PC-9 (cell line): ENCODE measurements around the gene TPRG1. TPM values are rescaled to one million over a fixed set of nuclear protein-coding genes. Genes with fewer than 3 reads are reported as not detected.

Experiments used
- Bru-seq: library from RNA; stranded (reverse); fragments of 400-500 nt; gene quantifications from one replicate; lab custom pipeline; 2021; lab: Mats Ljungman, UMichigan
- BruChase-seq, 2 experiments: library from RNA; stranded (reverse); fragments of 400-500 nt; gene quantifications; one replicate each; lab custom pipeline; 2021; lab: Mats Ljungman, UMichigan
- BruUV-seq: library from RNA; stranded (reverse); fragments of 400-500 nt; replicated peaks from 2 replicates; lab custom pipeline; 2021; lab: Mats Ljungman, UMichigan
- CTCF ChIA-PET: fragments of 300-600 bp; sonication (Branson Sonifier 250); formaldehyde crosslinking; loops from one replicate; lab custom pipeline; 2022; ENCODE audit warnings: antibody characterized with exemption; lab: Charles Lee
- POLR2A ChIA-PET: fragments of 300-600 bp; sonication (Branson Sonifier 250); formaldehyde crosslinking; loops from one replicate; lab custom pipeline; 2022; ENCODE audit warnings: antibody characterized with exemption; ENCODE audit not compliant: unreplicated experiment; lab: Charles Lee
- DNase-seq, 2 experiments: peaks; one replicate each; pipeline versions ENCODE4 v3.0.0 to v3.0.0-alpha.2; 2015 to 2022; ENCODE audit warnings: mixed read lengths in 1 of 2
- H2AFZ ChIP-seq: fragments of 200-600 bp; sonication (generic); 2 replicates; pipeline ENCODE4 v1.8.1; 2017; ENCODE audit warnings: antibody characterized with exemption
- H3F3A ChIP-seq: fragments of 200-600 bp; sonication (generic); 2 replicates; pipeline ENCODE4 v1.8.1; 2017; ENCODE audit warnings: antibody characterized with exemption, mild to moderate bottlenecking, low read depth; ENCODE audit not compliant: insufficient read depth
- H3K27ac ChIP-seq: fragments of 200-600 bp; sonication (generic); 2 replicates; pipeline ENCODE4 v1.6.1; 2016; ENCODE audit warnings: mixed run types
- H3K27me3 ChIP-seq: fragments of 200-600 bp; sonication (generic); 2 replicates; pipeline ENCODE4 v1.6.1; 2016; ENCODE audit warnings: low read depth, mixed run types; ENCODE audit not compliant: insufficient read depth
- H3K36me3 ChIP-seq: fragments of 200-600 bp; sonication (generic); 2 replicates; pipeline ENCODE4 v1.6.1; 2016; ENCODE audit warnings: low read depth, mixed run types
- H3K4me1 ChIP-seq: fragments of 200-600 bp; sonication (generic); replicated peaks from 2 replicates; pipeline ENCODE4 v1.6.1; 2016; ENCODE audit warnings: mixed run types; ENCODE audit not compliant: insufficient read depth
- H3K4me2 ChIP-seq: fragments of 200-600 bp; sonication (generic); 2 replicates; pipeline ENCODE4 v1.6.1; 2017; ENCODE audit warnings: mixed run types
- H3K4me3 ChIP-seq: fragments of 200-600 bp; sonication (generic); 2 replicates; pipeline ENCODE4 v1.6.1; 2016; ENCODE audit warnings: mixed run types
- H3K79me2 ChIP-seq: fragments of 200-600 bp; sonication (generic); 2 replicates; pipeline ENCODE4 v1.6.1; 2017; ENCODE audit warnings: low read depth, mixed run types
- H3K9me2 ChIP-seq: fragments of 200-600 bp; sonication (generic); 2 replicates; pipeline ENCODE4 v1.8.1; 2017; ENCODE audit warnings: mild to moderate bottlenecking; ENCODE audit not compliant: insufficient read depth
- H3K9me3 ChIP-seq: fragments of 200-600 bp; sonication (generic); 2 replicates; pipeline ENCODE4 v1.8.1; 2016; ENCODE audit warnings: low read depth; ENCODE audit not compliant: insufficient read depth
- H4K20me1 ChIP-seq: fragments of 200-600 bp; sonication (generic); 2 replicates; pipeline ENCODE4 v1.8.1; 2017; ENCODE audit not compliant: insufficient read depth
- EZH2 ChIP-seq: fragments of 200-600 bp; sonication (generic); IDR thresholded peaks from 2 replicates; pipeline ENCODE4 v1.8.0; 2017; ENCODE audit warnings: antibody characterized with exemption, low read depth
- intact Hi-C: fragments of 100-400 bp; cut with micrococcal nuclease; formaldehyde crosslinking; loops from one replicate; pipeline ENCODE4 v1.10.0; 2022; ENCODE audit not compliant: unreplicated experiment
- long read RNA-seq: library from polyadenylated mRNA; stranded (forward); transcript quantifications from one replicate; pipeline ENCODE4 v2.0.0, GENCODE V29; 2022
- total RNA-seq: library from RNA; stranded (reverse); gene quantifications from 2 replicates; pipeline ENCODE4 v1.2.3, GENCODE V29; 2021
- TF ChIP-seq, protein P1 (sequence below): fragments of 200-600 bp; sonication (generic); conservative IDR thresholded peaks from 2 replicates; pipeline ENCODE4 v1.6.1; 2017; ENCODE audit warnings: mixed run types, antibody characterized with exemption, mild to moderate bottlenecking, moderate library complexity

Gene TPRG1, protein sequence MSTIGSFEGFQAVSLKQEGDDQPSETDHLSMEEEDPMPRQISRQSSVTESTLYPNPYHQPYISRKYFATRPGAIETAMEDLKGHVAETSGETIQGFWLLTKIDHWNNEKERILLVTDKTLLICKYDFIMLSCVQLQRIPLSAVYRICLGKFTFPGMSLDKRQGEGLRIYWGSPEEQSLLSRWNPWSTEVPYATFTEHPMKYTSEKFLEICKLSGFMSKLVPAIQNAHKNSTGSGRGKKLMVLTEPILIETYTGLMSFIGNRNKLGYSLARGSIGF
- total RNA-seq (1.7 and 1.9 TPM in 2 replicates), Bru-seq, nascent RNA (percentile 35 among the genes with signal in this experiment), BruChase-seq, experiment 1, labeled RNA remaining after a 2-hour chase (percentile 37 among the genes with signal in this experiment), BruChase-seq, experiment 2, labeled RNA remaining after a 6-hour chase (percentile 25 among the genes with signal in this experiment)
- long read RNA-seq, partial matches to known transcripts: 0 of 2 reads
- long read RNA-seq, other reads (novel, unspliced or antisense): 2 of 2 reads

DNA sequence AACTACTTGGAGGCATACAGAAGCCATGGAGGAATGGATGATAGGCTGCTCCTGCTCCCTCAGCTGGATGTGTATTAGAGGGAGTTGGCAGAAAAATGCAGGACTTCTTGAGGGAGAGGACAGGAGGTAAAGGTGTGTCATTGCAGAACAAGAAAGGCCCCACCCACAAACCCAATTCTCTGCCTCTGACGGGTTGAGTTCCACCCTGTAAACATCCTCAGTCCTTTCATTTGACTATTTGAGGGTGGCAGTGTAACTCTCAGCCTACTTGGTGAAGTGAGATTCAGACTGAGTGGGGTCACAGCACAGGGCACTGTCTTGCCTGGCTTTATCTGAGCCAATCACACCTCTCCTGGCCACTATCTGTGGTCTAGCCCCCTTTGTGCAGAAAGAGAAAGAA, at the start of gene TPRG1:
Gene TPRG1, plus strand, starts transcription at position 265 of the 400 bp plus-strand sequence. CDS start 35,414 bp downstream, outside the sequence.
- no peaks in the 10 kb centered on the region for H3K36me3 ChIP-seq
- H2AFZ ChIP-seq: no peak within 1 kb of the TSS
- no TSS peak for BruUV-seq
- CTCF ChIA-PET: no interaction called here
- DNase-seq: no peak
- TF ChIP-seq, protein P1, sequence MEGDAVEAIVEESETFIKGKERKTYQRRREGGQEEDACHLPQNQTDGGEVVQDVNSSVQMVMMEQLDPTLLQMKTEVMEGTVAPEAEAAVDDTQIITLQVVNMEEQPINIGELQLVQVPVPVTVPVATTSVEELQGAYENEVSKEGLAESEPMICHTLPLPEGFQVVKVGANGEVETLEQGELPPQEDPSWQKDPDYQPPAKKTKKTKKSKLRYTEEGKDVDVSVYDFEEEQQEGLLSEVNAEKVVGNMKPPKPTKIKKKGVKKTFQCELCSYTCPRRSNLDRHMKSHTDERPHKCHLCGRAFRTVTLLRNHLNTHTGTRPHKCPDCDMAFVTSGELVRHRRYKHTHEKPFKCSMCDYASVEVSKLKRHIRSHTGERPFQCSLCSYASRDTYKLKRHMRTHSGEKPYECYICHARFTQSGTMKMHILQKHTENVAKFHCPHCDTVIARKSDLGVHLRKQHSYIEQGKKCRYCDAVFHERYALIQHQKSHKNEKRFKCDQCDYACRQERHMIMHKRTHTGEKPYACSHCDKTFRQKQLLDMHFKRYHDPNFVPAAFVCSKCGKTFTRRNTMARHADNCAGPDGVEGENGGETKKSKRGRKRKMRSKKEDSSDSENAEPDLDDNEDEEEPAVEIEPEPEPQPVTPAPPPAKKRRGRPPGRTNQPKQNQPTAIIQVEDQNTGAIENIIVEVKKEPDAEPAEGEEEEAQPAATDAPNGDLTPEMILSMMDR: no peak
- TF ChIP-seq EZH2: no peak
- 0 out of 2 replicates have a peak, but pooled peaks cover 8% of the 10 kb centered on the region for H3K9me3 ChIP-seq
- intact Hi-C loops: no loop called here
- 0 out of 2 replicates have a peak, but pooled peaks cover under 1% of the 10 kb centered on the region for H3F3A ChIP-seq
- no peak within 1 kb of the TSS for H3K4me2 ChIP-seq
- H3K9me2 ChIP-seq: no peaks in the 10 kb centered on the region
- H4K20me1 ChIP-seq: no peaks in the 10 kb centered on the region
- POLR2A ChIA-PET: no interaction called here
- no peaks in the 10 kb centered on the region for H3K79me2 ChIP-seq
- H3K27ac ChIP-seq: no peak within 1 kb of the TSS
- H3K4me3 ChIP-seq: no peak within 1 kb of the TSS
- peaks cover 11% of the 10 kb centered on the region for H3K4me1 ChIP-seq
- no peaks in the 10 kb centered on the region for H3K27me3 ChIP-seq

DNA sequence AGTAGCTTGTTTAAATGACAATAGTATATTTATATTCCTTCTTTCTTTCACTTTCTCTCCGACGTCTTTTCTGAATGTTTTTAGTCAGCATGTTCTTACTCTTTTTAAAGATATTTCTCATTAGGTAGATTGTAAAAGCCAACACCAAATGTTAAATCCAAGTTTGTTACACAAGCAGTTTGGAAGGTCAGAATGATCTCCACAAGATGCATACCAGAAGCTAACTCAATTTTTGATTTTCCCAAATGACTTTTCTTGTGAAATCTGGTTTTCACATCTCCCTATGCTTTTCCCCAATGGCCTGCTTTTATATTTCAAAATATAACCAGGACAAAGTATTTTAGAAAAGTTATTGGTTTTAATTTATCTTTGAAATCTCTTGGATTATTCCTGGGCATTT, 49.7 kb upstream of the TPRG1 start:
- Histone ChIP-seq H2AFZ (no peak overlapping the region), H3K4me1 (no peaks in the 10 kb centered on the region), H4K20me1 (no peaks in the 10 kb centered on the region), H3K79me2 (no peaks in the 10 kb centered on the region), H3K27ac (no peak overlapping the region), H3K4me3 (no peak overlapping the region), H3K4me2 (no peak overlapping the region), H3K27me3 (no peaks in the 10 kb centered on the region), H3F3A (no peaks in the 10 kb centered on the region), H3K9me3 (peaks cover 6% of the 10 kb centered on the region; the same call in 1 of the 2 replicates), H3K9me2 (peaks cover 4% of the 10 kb centered on the region; the same call in 1 of the 2 replicates), H3K36me3 (no peaks in the 10 kb centered on the region)
- no peak for DNase-seq
- CTCF ChIA-PET: no interaction called here
- BruUV-seq: no TSS peak
- POLR2A ChIA-PET: no interaction called here
- intact Hi-C loops: no loop called here
- TF ChIP-seq, protein P1: no peak
- no peak for TF ChIP-seq EZH2

DNA sequence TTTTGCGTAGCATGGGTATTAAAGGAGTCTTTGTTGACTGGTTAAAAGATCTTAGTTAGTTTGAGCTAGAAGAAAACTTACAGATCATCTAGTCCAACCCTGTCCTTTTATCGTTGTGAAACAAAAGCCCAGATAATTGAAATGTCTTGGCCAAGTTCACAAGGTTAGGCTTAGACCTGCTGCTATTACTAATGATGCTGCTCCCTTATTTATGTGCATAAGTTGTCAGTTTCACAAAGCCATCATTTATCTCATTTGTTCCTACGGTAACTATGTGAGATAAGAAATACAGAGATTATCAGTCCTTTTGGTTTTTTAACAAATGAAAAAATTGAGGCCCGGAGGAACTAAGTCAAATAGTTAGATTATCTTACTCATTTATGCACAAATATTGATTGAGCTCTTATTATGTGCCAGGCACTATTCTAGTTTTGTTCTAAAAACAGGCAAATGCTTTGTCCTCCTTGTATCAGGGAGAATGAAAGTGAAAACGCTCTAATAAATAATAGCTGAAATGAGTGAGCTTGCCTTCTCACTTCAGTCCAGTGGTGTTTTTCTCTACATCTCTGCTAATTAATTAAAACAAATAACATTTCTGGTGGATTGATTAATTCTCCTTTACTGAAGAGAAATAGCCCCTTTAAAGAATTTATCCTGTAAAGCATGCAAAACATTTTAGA, 49.1 kb upstream of the TPRG1 start:
- BruUV-seq: no TSS peak
- H2AFZ ChIP-seq: no peak overlapping the region
- no peaks in the 10 kb centered on the region for H3K4me1 ChIP-seq
- no peak overlapping the region for H3K4me2 ChIP-seq
- H3K36me3 ChIP-seq: no peaks in the 10 kb centered on the region
- peaks cover 4% of the 10 kb centered on the region; the same call in 1 of the 2 replicates for H3K9me2 ChIP-seq
- peaks cover 6% of the 10 kb centered on the region; the same call in 1 of the 2 replicates for H3K9me3 ChIP-seq
- no peaks in the 10 kb centered on the region for H4K20me1 ChIP-seq
- DNase-seq: no peak
- ChIA-PET CTCF (no interaction called here), POLR2A (no interaction called here)
- no peaks in the 10 kb centered on the region for H3K27me3 ChIP-seq
- no peaks in the 10 kb centered on the region for H3K79me2 ChIP-seq
- no peaks in the 10 kb centered on the region for H3F3A ChIP-seq
- no peak overlapping the region for H3K4me3 ChIP-seq
- H3K27ac ChIP-seq: no peak overlapping the region
- intact Hi-C loops: no loop called here
- TF ChIP-seq, protein P1: no peak
- TF ChIP-seq EZH2: no peak
